Stimulated activated CD8-positive, alpha-beta memory T cell treated with anti-CD3 and anti-CD28 coated beads, Interleukin-7, amount 100 ng/mL, for 48 hours (primary cell): ENCODE results near the gene COG7.
"Not testable (repeated sequence)": the region's sequence is repeated elsewhere in the genome, so short reads cannot be mapped to it uniquely, and the experiment has no call there.

Experiments
- DNase-seq, 2 donors: peaks; one replicate each; pipeline ENCODE4 v3.0.0-alpha.2; 2020; ENCODE audit warnings: low read depth in 1 of 2; ENCODE audit errors: extremely low read depth in 1 of 2

COG7 gene

DNA sequence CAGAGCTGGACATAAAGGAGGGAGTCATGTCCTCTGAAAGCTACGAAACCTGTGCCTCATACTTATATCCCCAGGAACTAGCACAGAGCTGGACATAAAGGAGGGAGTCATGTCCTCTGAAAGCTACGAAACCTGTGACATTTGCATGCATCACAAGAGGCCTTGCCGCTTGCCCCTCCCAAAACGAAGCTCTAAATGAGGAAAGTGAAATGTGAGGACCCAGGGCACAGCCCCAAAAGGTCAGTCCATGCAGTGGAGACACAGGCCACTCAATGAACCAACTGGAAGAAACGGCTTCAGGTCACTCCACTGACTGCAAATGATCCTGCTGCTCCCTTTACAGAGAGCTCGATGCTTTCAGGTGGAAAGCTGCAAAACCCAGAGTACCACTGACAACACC is 38.3 kb downstream of the COG7 start:
- DNase-seq: no peak

DNA sequence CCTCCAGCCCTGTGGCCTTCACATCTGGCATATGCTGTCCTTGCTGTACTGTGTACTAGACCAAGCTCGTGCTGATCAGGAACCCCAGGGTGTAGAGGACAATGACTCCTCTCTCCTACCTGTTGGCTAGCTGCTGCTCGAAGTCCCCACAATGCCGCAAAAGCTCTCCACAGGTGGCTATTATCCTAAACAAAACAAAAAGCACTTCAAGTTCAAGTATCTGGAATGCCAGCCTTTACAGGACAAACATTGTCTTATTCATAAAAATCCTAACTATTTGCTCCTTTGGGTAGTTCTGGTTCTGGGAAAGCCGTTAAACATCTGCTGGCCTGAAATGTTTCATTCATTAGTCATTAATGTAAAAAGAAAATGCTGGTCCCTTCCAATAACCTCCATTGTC is 42.8 kb downstream of the COG7 start:
- no peak for DNase-seq

DNA sequence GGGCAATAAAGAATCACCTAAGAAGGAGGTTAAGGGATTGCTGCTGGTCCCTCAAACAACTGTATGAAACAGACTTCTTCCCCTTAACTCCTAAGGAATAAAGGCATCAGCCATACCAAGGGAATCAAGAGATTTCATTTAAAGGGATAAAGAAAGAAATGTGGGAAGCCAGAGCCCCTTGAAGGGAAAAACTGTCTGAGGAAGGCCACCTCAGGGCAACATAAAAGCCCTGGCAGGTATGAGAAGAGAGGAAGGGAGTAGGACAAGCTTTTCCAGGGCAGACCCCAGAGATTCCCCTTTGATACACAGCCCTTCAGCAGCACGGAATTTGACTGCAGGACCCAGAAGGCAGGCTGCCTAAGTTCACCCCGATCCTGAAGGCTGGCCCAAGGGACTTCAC is 43.5 kb downstream of the COG7 start:
- DNase-seq: no peak

DNA sequence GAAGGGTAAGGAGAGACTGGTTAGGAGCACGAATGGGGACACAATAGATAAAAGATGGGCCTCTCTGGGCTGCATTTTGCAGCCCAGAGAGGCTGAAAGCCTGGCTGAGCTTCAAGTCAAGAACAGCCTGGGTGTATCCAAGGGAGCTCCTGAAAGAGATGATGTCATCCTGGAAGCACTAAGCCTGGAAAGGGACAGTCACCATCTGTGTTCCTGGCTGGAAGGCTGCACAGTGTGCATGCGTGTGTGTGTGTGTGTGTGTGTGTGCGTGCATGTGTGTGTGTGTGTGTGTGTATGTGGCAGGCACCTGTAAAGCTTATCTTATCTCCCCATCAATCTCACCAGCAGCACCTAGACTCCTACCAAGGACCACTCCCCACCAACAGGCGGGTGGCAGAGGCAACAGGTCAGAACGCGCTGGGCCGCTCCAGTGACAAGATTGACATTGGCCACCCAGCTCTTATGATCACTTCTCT is 44.1 kb downstream of the COG7 start:
- DNase-seq: no peak

DNA sequence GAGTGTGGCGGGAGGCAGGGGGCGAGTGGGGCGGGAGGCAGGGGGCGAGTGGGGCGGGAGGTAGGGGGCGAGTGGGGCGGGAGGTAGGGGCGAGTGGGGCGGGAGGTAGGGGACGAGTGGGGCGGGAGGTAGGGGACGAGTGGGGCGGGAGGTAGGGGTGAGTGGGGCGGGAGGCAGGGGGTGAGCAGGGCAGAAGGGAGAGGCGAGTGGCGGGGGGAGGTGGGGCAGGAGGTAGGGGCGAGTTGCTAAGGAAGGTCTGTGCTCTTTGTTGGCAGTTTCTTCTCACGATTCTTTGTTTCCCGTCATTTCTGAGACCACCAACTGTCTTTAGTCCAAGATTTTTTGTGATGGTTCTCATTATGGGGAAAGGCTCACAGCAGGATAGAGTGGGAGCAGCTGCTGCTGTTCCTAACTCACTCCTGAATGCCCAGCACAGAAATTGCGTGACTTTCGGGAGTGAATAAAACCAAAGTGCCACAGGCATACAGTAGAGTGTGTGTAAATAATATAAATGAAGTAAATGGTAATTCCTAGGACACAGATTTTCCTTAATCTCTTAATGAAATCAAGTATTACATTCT is 44.7 kb downstream of the COG7 start:
- no peak for DNase-seq

DNA sequence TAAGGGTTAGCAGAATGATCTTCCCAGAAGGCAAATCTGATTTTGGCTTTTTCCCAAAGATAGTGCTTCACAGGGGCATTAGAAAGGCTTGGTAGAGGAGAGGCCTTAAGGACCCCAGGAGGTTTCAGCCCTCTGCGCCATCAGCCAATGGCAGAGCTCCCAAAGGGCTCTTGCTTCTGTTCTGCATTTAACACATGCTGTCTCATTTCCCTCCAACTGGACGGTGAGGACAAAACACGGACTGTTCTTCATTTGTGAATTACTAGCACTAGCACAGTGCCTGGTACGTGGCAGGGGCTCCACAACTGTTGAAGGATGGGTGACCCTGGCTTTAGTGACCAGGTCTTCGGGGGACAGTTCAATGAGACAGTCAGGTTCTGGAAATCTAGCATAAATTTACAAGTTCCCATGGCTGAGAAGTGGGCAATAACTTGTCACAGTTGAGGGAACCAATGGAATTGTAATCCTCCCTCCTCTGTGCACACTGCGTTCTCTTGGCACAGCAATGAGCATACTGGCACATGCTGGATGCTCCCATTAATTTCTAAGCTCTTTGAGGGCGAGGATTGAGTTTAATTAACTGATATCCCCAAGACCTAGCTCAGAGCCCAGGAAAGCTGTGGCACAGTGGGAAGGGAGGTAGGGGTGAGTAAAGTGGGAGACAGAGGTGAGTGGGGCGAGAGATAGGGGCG is 45.4 kb downstream of the COG7 start:
- DNase-seq: no peak

DNA sequence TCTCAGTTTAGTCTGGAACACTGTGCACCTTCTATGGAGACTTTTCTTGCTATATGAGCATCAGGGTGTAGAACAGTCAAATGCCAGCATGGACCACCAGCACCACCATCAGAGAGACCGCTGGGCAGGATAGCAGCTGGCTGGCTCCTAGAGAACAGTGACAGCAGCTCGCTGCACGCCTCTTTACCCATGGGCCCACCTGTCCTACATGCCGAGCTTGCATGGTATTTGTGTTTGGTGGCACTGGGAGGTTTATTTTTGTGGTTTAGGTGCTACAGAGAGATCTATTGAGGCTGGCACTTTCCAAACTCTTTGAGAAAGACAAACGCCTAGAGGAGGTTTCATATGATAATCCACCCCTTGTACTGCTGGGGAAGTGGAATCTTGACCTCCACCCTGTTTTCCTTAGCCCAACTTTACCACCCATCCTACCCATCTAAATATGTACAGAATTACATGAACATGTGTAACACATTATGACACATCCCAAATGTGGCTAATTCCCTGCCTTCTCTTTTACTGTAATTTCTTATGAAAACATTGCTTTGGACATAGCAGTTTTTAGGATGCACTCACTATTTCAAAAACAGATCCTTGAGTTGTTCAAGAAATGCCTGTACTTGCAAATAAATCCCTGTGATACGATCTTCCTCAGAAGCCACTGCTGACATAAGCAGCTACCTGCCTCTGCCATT is 46.3 kb downstream of the COG7 start:
- no peak for DNase-seq

DNA sequence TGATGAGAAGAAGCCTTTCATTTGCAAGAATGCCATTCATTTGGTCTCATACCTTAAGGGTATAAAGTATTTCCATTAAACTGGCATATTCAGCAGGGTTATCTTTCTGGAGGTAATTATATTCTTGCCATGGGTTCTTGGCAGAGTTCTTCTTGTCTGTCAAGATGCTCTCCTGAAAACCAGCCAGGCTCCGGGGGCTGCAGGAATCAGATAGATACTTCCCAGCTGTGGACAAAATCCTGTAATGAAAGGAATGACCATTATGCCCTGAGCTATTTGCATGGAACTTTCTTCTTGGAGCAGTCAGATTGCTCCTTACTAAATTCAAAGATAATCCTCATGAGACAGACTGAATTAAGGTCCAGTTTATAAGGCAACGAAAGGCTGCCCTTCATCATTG is 47.0 kb downstream of the COG7 start:
- DNase-seq: no peak

DNA sequence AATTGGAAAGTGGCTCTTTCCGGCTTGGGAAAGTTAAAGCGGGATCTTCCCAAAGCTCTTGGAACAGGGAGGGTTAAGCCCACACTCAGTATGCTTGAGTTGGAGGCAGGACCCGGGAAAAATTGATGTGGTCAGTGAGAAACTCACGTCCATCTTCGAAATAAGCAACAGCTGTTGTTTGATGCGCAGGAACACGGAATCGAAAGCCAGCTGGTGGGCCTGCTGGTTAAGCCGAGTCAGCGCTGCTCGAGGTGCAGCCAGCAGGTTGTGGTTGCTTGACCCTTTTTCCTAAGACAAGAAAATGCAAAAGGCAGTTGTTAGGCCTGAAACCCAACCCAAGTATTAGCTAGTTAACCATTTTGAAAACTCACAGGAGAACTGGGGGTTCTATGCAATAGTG is 49.4 kb downstream of the COG7 start:
- DNase-seq: no peak

DNA sequence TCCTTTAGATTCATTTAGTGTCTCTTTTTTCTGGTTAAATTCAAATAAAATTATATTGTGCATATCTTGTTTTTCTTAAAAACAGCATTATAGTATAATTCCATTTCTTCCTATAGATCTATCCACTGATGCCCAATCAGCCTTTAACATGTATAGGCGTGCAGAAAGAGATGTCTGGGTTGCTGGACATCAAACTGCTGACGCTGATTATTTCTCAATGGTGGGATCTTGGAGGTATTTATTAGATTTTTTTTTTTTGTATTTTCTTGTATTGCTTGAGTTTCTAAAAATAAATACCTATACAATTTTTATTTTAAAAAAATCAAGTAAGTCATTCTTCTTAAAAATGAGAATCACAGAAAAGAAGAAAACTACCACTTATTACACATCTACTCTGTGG is 50.9 kb downstream of the COG7 start:
- no peak for DNase-seq

DNA sequence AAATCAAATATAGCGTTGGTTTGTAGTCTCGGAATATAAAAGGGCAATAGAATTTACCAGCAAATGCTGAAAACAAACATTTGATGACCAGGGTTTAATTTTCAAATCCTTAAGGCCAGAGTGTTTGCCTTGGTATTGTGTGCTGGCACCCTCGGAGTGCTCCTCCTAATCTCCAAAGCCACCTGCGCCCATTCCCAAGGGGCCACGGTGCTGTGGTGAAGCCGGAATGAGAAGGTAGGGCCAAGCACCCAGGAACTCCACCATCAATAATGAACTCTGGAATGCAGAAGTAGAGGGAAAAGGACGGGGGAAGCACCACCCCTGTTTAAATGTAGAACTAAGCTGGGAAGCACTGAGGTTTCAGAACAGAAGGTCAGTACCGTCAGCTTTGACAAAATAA is 51.9 kb downstream of the COG7 start:
- no peak for DNase-seq

DNA sequence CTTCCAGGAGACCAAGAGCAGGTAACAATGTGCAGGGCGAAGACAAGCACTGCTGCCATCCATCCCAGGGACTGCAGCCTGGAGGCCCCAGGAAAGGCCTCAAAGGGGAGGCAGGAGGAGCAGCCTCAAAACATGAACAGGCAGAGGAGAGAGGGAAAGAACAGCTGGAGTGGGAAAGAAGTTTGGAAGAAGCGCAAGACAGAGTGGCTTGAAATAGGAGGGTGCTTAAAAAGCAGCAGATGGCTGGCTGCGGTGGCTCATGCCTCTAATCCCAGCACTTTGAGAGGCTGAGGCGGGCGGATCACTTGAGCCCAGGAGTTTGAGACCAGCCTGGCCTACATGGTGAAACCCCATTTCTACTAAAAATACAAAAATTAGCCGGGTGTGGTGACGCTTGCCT is 52.5 kb downstream of the COG7 start:
- not testable (repeated sequence) for DNase-seq

DNA sequence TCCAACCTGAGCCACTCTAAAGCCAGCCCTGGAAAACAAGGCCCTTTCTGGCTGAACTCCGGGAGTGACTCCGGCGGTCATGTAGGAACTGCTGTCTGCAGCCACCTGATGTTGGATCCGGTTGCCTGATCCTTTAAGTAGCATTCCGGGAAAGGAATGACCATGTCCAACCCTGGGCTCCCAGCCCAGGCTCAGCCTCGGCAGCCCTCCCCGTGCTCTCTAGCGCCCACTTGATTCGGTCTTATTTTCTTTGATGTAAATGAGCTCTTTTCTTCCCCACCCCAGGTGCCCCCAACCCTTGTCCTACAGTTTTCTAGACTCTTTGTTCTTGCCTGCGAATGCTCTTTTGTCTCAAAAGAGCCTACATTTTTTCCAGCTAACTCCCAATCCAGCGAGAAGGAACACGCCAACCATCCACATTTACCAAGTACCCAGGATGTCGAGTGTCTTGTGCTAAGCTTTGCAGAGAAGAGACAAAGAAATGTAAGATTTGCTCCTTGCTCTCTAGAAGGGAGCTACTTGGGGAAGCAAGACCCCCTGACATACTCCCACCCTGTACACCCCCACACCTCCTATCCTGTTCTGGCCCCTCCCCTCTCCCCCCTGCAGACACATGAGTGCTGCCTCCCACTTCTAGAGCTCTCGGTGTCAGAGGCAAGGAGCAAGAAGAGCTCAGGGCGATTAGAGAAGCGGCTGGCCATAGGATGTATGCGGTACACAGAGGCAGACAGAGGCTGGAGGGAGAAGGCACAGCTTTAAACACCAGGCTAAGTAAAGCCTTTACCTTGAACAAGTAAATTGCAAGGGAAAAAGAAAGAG is 53.8 kb downstream of the COG7 start:
- no peak for DNase-seq

DNA sequence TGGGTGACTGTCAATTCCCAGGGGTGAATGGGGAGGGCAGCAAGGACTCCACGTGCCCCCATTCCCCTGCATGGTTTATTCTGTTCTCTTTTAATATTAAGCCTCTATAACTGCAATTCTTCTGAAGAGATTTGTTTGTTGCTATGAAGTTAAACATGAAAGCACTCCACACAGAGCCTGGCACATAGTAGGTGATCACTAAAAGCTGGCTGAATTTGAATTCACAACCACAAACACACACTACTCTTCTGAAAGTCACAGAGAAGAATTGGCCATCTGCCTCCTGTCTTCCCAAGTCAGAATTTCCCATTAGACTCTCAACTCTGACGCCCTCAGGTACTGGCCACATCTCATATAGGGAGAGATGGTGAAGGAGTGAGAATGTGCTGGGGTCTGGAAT is 55.5 kb downstream of the COG7 start:
- no peak for DNase-seq

DNA sequence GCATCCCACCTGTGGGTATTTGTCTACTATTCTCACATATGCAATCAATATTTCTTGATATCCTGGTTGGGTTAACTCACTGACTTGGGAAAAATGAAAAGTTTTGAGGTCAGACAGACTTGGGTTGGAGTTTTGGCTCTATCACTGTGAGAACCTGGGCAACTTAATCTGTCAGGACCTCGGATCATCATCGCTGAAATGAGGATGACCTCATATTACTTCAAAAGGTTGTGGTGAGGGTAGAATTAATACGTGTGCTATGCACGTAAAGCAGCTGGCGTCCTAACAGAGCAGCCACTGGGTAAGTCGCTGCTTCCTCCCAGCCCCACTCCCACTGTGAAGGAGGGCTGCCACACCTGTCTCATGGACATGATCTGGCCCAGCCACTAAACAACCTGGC is 57.3 kb downstream of the COG7 start:
- DNase-seq: no peak

DNA sequence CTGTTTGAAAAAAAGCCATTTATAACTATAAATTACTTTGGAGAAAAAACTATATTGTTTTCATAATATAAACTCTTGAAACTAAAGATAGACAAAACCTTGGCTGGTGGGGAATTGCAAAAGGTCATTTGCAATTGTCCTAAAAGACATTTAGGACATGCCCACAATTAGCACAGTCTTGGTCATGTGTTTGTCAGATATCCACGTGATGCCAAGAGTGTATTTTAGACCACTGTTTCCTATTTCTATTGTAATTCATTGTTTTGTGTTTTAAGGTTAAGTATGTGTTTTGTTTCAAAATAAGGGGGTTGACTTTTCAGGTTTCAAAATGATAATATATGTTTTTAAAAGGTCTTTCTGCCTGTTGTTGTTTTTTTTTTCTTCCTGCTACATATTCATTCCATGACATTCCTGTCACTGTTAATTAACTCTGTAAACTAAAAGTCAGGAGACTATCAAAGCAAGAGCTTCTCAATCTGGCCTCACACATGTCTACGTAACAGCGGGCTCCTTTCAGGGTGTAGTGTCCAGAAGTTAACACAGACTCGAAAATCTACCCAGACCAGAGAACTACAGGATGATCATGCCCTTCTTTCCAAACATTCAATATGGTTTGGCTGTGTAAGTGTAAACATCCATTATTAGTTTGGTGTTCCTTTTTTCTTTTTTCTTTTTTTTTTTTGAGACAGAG is 58.7 kb downstream of the COG7 start:
- no peak for DNase-seq

DNA sequence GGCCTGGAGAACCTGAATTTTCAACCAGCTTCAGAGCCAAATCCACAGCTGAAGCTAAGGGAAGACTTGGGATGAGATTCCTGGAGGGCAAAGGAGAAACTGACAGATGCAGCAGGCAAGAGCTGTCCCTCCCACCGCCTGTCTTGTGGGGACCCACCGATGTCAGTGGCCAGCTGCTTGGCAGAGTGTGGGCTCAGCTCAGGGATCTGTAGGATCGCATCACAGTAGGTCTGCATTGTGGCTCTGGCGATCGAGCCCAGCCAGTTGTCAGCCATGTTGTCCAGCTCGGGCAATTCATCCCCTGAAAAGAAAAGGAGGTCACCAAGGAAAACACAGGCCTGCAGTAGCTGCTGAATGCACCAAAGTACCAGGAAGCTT is 60.8 kb downstream of the COG7 start:
- DNase-seq: no peak

DNA sequence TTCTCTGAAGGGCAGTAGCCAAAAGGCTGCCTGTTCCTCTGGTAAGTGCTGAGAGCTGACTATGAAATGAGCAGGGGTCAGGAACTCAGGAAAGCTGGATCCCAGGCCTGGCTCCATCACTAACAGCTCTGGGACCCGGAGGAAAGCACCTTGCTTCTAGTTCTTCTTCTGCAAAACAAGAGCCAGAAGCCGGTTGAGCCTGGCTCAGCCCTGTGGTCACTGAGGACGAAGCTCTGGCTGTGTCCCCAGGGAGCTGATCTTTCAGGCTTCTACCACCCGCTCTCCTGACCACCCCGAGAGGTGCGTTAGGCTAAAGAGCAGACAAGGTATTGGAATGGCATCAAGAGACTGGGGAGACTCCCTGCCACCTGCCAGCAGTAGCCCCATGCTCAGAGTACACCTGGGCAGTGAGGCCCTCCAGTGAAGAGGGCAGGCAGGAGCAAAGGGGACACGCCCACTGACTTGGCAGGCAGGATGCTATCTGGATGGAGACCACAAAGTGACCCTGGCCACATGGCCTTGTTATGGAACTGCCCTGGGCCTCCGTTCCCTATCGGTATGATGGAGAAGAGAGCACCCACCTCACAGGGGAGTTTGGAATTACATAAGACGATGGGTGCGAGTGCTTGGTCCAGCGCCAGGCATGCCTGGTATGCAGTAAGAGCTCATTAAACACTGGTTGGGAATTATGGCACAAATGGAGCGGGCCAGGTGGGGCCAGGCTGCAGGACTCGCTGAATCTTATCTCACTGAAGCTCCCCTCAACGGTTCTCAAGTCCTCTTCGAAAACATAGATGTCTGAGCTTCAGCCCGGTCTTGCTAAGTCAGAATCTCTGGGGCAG is 61.4 kb downstream of the COG7 start:
- no peak for DNase-seq

DNA sequence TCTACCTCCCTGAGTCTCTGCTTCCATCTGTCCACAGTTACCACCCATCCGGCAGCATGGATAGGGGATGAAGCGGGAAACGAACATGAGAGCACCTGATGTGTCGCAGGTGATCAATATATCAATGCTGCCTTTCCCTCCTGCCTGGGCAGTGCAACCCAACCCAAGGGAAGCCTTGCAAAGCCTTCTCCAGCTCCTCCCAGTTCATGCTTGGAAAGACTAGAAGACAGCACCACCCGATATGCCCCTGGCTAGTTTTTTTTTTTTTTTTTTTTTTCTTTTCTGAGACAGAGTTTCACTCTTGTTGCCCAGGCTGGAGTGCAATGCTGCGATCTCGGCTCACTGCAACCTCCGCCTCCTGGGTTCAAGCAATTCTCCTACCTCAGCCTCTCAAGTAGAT is 63.1 kb downstream of the COG7 start:
- not testable (repeated sequence) for DNase-seq

DNA sequence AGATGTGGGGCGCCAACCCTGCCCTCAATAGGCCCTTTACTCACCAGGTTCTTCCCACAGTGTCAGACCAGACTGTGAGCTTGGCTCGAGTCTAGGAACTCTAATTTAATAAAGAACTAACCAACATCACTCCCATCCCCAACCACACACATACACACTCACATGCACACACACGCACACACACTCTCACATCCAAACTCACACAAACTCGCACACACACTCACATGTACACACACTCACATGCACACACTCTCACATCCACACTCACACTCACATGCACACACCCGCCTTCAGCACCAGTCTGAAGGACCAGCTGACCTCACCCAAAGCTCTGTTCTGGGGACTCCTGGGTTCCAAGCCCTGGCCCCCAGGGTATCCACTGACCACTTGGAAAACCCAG is 63.8 kb downstream of the COG7 start:
- no peak for DNase-seq
